Muscle of back (tissue), 11 donors: Measurements from ENCODE around the gene RIN2. TPM values are rescaled to one million over a fixed set of nuclear protein-coding genes. Genes with fewer than 3 reads are reported as not detected.
"Not testable (repeated sequence)": the region's sequence is repeated elsewhere in the genome, so short reads cannot be mapped to it uniquely, and the experiment has no call there.

Experiments
- DNase-seq, 3 donors: peaks; one replicate each; pipeline versions ENCODE4 v3.0.0 to v3.0.0-alpha.2; 2013
- polyA plus RNA-seq, 10 donors: library from polyadenylated mRNA; unstranded; fragments of 120-200 nt; gene quantifications; one replicate each; pipeline ENCODE4 v1.2.1, GENCODE V29; 2013; ENCODE audit not compliant: insufficient read length in 10 of 10

RIN2 gene
- polyA plus RNA-seq, 10 donors: 20.6 to 27.9 (median 24.6) TPM

DNA sequence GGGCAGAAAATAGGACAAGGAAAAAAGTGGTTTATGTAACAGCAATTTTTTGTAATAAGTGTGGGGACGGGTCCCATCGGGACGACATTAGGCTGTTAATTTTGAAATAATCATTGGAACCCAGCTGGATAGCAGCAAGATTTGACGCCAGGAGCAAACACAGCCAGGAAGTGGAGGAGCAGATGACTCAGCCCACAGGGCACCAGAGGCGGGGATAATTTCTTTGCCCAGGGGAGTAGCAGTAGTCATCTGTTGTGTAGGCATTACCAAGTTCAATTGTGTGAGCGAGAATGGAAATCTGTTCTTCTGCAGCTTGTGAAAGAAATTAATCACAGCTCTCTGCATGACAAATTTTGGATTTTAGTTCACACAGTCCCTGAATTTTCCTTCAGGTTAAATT lies 22.6 kb upstream of the RIN2 start:
- peak in 2 of 3 donors; percentile 59 to 61 for DNase-seq

- no peak for DNase-seq
These were observed 21.0 kb upstream of the RIN2 start for GRCh38 chr20:19737025-19737424.

DNA sequence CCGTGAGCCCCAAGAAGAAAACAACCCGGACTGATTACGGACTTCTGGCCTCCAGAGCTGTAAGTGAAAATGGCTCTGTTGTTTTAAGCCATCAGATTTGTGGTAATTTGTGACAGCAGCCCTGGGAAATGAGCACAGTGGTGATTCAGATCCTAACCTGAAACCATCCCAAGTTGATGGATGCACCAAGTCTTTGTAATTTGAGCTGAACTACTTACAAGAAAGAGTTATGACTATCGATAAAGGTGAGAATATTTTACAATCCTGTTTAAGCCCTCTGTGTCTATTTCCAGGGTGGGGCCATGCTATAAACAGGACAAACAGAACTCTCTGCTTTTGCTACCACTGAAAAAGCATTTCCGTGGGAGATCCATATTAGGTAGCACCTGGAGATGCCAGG lies 19.1 kb upstream of the RIN2 start:
- DNase-seq: no peak

DNA sequence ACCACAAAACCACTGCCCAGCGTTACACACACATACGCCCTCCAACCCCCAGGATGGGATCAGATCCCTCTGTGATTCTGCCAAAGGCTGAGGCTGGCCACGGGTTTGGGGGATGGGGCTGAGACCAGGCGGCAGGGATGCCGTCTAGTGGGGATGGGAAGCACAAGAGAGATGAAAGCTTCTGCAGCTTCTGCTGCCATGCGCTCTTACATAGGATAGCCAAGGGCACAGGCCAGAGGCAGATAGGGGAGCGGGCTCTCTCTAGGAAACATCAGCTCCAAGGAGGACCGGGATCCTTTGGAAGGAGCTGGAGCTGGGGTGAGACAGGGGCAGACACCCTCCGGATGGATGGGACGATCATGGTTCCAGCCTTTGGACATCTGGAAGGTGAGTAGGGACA lies 18.7 kb upstream of the RIN2 start:
- no peak for DNase-seq

GRCh38 chr20:19740512-19740911 lies 17.5 kb upstream of the RIN2 start:
- DNase-seq: no peak

DNA sequence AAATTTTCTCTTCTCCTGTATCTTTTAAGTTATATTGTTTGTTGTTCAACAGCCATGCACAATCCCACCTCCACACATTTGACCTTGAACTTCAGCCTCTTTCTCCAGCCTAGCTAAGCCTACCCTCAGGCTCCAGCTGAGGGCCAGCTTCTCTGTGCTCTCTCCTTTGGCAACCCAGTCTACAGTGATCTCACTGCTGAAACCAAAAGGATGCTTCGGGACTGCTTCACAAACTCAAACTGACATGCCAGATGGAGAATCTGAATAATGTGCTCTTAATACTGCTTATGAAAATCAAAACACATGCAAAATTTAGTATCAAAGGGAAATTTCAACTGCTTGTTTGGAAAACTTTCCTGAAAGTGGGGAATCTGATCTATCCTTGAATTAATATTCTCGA lies 16.1 kb upstream of the RIN2 start:
- peak in 1 of 3 donors; percentile 55 for DNase-seq

- DNase-seq: no peak
These were observed 15.0 kb upstream of the RIN2 start for GRCh38 chr20:19742974-19743639.

GRCh38 chr20:19743640-19743995 lies 14.4 kb upstream of the RIN2 start:
- no peak for DNase-seq

DNA sequence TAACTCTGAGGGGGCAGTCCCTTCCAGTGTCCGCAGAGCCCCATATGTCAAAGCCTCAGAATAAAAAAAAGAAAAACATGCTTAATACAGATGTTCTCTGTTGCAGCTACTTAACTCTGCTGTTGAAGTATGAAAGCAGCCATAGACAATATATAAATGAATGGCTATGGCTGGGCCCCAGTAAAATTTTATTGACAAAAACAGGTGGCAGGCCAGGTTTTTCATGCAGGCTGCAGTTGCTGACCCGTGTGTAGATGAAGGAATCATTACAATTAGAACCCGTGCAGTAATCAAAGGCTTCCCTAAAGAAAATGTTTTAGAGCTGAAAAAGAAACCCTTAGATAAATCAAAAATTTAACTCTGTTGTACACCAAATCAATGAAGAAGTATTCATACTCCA lies 13.0 kb upstream of the RIN2 start:
- DNase-seq: no peak

DNA sequence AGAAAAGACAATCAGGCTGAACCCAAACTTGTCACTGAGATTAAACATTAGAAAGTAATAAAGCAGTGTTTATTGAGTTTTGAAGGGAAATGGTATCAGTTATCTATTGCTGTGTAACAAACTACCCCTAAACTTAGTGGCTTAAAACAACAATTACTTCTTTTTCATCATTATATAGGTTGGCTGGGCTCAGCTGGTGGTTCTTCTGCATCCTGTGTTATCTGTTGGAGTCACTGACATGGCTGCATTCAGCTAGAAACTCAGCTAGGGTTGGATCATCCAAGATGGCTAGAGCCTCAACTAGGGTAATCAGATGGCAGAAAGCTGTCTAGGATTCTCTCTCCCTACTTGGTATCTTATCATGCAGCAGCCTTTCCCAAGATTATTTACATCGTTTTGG lies 12.5 kb upstream of the RIN2 start:
- no peak for DNase-seq

DNA sequence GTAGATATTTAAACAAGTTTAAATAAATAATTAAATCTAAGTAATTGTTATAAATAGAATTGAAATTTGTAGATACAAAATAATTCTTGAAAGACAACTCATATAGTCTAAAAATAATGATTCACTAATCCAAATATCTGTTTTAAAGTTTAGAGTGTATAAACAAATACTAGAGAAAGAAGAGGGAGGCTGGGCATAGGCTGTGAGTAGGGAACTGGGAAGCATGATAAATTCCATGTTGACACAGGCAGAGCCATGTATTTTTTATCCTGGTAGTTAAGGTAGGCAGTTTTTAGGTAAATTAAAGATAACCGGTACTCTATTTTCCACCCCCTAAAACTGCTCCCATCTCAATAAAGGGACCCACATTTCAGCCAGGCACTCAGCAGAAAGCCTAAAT lies 11.7 kb upstream of the RIN2 start:
- DNase-seq: no peak

- no peak for DNase-seq
These were observed 10.2 kb upstream of the RIN2 start for GRCh38 chr20:19747903-19748302.

GRCh38 chr20:19748681-19749080 lies 9.4 kb upstream of the RIN2 start:
- DNase-seq: no peak

DNA sequence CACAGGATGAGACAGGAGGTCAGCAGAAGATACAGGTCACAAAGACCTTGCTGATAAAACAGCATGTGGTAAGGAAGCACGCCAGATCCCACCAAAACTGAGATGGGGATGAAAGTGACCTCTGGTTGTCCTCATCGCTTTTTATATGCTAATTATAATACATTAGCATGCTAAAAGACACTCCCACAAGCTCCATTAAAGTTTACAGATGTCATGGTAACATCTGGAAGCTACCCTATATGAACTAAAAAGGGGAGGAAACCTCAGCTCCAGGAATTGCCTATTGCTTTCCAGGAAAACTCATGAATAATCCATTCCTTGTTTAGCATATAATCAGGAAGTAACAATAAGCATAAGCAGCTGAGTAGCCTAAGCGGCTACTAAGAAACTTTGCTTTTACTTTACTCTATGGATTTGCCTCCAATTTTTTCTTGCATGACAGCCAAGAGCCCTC lies 8.4 kb upstream of the RIN2 start:
- peak in 2 of 3 donors; percentile 49 to 78 for DNase-seq

DNA sequence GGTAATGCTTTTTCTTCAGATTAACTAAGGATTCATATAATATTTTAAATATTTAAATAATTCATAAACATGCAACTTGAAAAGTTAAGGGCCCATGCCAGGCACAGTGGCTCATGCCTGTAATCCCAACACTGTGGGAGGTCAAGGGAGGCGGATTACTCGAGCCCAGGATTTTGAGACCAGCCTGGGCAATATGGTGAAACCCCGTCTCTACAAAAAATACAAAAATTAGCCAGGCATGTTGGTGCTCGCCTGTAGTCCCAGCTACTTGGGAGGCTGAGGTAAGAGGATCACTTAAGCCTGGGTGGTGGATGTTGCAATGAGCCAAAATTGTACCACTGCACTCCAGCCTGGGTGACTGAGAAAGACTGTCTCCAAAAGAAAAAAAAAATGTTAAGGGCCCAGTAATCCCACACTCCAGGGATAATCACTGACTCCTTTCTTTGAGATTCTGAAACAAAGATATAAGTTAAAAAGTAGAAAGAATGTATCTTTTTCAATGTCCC lies 7.9 kb upstream of the RIN2 start:
- no peak for DNase-seq

GRCh38 chr20:19750907-19751636 lies 7.0 kb upstream of the RIN2 start:
- peak in 1 of 3 donors; percentile 22 for DNase-seq

DNA sequence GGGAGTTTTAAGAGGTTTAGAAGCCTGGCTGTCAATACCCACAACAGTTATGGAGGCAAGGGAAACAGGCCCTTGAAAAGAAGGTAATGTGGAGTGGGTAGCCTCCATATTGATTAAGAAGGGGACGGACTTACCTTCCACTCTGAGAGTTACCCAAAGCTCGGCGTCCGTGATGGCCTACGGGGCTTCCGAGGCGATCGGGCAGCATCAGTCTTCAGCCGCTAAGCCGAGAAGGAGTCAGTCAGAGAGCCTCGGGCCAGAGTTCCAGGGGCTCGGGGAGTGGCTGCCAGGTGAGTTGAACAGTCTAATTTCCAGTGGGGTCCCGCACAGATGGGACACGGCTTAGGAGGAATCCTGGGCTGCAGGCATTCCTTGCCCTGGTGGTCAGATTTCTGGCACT lies 3.9 kb upstream of the RIN2 start:
- DNase-seq: not testable (repeated sequence)

- DNase-seq: no peak
These were observed 1.1 kb upstream of the RIN2 start for GRCh38 chr20:19756761-19757486.

- DNase-seq: peak; percentile 89 to 97 (median 93)
These were observed 448 bp upstream of the RIN2 start for GRCh38 chr20:19757487-19758132.

DNA sequence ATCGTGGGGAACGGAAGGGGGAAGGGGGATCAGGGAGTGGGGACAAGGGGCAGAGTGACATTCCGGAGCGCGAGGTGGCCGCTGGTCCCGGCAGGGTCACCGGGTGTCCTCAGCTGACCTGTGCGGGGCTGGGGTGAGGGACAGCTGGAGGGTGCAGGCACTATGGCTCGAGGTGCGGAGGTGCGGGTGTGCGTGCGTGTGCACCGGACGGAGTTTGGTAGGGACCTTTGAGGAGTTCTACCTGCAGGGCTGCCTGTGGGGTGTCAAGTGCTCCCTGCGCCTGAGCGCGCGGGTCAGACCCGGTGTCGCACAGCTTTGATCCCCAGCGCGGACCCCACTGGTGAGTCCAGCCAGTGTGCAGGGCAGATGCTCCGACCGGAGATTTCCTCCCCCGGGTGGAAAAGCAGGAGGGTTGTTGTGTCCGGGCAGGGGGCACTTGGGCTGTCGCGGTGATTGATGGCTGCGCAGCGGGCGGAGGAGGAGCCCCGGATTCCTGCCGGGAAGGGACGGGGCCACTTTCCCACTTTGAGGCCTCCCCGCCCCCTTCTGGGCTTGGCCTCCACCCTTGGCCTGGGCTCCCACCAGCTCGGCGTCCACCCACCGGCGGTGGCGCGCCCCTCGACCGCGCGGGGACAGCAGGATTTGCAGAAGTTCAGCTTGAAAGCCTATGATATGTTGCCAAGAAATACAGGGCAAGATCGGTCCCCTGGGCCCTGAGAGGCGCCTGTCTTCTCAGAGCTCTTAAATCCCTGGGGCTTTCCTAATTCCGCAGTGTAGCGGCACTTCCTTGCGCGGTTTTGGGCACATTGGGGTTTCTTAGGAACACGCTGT lies 658 bp downstream of the RIN2 start:
- peak; percentile 59 to 82 (median 70) for DNase-seq

DNA sequence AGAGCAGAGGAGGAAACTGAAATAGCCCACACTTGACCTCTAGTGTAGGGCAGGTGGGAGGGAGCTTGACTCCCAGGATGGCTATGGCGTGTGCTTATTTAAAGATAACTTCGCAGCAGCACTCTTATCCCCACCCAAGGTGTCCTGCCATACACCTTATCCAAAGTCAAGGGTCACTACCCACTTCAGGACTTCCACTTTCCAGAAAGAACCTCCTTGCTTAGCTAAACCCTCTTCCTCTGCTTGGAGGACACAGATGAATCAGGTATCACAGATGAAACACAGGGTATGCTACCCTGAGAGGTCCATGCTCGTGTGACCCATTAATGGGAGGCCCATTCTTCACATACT lies 2.3 kb downstream of the RIN2 start:
- DNase-seq: no peak
